22Rv1 (cell line): ENCODE data around the gene HOXC13.

Experiments used
- ZFX ChIP-seq: fragments of 450-650 bp; IDR thresholded peaks from 2 replicates; pipeline ENCODE4 v1.6.1; 2017; ENCODE audit warnings: antibody characterized with exemption, borderline replicate concordance
- TF ChIP-seq, protein P1 (sequence below): fragments of 450-650 bp; IDR thresholded peaks from 2 replicates; pipeline ENCODE4 v1.5.1; 2017; ENCODE audit warnings: mild to moderate bottlenecking

- TF ChIP-seq, protein P1, sequence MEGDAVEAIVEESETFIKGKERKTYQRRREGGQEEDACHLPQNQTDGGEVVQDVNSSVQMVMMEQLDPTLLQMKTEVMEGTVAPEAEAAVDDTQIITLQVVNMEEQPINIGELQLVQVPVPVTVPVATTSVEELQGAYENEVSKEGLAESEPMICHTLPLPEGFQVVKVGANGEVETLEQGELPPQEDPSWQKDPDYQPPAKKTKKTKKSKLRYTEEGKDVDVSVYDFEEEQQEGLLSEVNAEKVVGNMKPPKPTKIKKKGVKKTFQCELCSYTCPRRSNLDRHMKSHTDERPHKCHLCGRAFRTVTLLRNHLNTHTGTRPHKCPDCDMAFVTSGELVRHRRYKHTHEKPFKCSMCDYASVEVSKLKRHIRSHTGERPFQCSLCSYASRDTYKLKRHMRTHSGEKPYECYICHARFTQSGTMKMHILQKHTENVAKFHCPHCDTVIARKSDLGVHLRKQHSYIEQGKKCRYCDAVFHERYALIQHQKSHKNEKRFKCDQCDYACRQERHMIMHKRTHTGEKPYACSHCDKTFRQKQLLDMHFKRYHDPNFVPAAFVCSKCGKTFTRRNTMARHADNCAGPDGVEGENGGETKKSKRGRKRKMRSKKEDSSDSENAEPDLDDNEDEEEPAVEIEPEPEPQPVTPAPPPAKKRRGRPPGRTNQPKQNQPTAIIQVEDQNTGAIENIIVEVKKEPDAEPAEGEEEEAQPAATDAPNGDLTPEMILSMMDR, result no peak
- TF ChIP-seq ZFX, result no peak
Observed at GRCh38 chr12:53977596-53978445, 39.2 kb downstream of the HOXC13 start.
